OCI-LY1 (cell line): ENCODE results near the gene ANK3.

Experiments used
- H2AFZ ChIP-seq: fragments of 200-600 bp; sonication (generic), shearing (Covaris generic); 2 replicates; pipeline ENCODE4 v1.6.0; 2014; ENCODE audit warnings: antibody characterized with exemption, mild to moderate bottlenecking, low read length
- H3F3A ChIP-seq: fragments of 200-600 bp; sonication (generic), shearing (Covaris generic); 2 replicates; pipeline ENCODE4 v1.6.0; 2014; ENCODE audit warnings: mild to moderate bottlenecking, antibody characterized with exemption, low read length, moderate library complexity; ENCODE audit not compliant: insufficient read depth
- H3K27ac ChIP-seq: fragments of 200-600 bp; sonication (generic); 2 replicates; pipeline ENCODE4 v1.5.1; 2014; ENCODE audit warnings: low read length, mixed run types, mild to moderate bottlenecking, low read depth; ENCODE audit not compliant: poor library complexity, severe bottlenecking
- H3K27me3 ChIP-seq: fragments of 200-600 bp; sonication (generic); 2 replicates; pipeline ENCODE4 v1.6.0; 2014; ENCODE audit warnings: antibody characterized with exemption, mild to moderate bottlenecking, low read length, moderate library complexity; ENCODE audit not compliant: insufficient read depth
- H3K36me3 ChIP-seq: fragments of 200-600 bp; sonication (generic); 2 replicates; pipeline ENCODE4 v1.6.1; 2014; ENCODE audit warnings: mild to moderate bottlenecking, antibody characterized with exemption, low read length, moderate library complexity, mixed read lengths; ENCODE audit not compliant: insufficient read depth
- H3K4me1 ChIP-seq: fragments of 200-600 bp; sonication (generic); 2 replicates; pipeline ENCODE4 v1.5.1; 2014; ENCODE audit warnings: mild to moderate bottlenecking, low read length, moderate library complexity; ENCODE audit not compliant: insufficient read depth, severe bottlenecking
- H3K4me2 ChIP-seq: fragments of 200-600 bp; sonication (generic), shearing (Covaris generic); 2 replicates; pipeline ENCODE4 v1.6.1; 2014; ENCODE audit warnings: low read length
- H3K4me3 ChIP-seq: fragments of 200-600 bp; sonication (generic); 2 replicates; pipeline ENCODE4 v1.5.1; 2014; ENCODE audit warnings: low read length, low read depth, mild to moderate bottlenecking, mixed read lengths; ENCODE audit not compliant: poor library complexity, severe bottlenecking
- H3K79me2 ChIP-seq: fragments of 200-600 bp; shearing (Covaris generic); 2 replicates; pipeline ENCODE4 v1.6.1; 2016; ENCODE audit warnings: mixed run types, low read length, mixed read lengths; ENCODE audit not compliant: insufficient read depth
- H3K9ac ChIP-seq: fragments of 200-600 bp; sonication (generic), shearing (Covaris generic); 2 replicates; pipeline ENCODE4 v1.6.1; 2014; ENCODE audit warnings: mild to moderate bottlenecking, low read length, mixed read lengths
- H3K9me2 ChIP-seq: fragments of 200-600 bp; sonication (generic), shearing (Covaris generic); 2 replicates; pipeline ENCODE4 v1.6.1; 2014; ENCODE audit warnings: low read depth, mild to moderate bottlenecking, low read length, mixed read lengths
- H3K9me3 ChIP-seq: fragments of 200-600 bp; shearing (Covaris generic); 2 replicates; pipeline ENCODE4 v1.6.1; 2014; ENCODE audit warnings: low read length, mixed read lengths
- H4K20me1 ChIP-seq: fragments of 200-600 bp; sonication (generic), shearing (Covaris generic); 2 replicates; pipeline ENCODE4 v1.6.0; 2016; ENCODE audit warnings: mild to moderate bottlenecking, low read length; ENCODE audit not compliant: insufficient read depth
- EZH2 ChIP-seq: fragments of 200-600 bp; sonication (generic), shearing (Covaris generic); IDR thresholded peaks from 2 replicates; pipeline ENCODE4 v1.8.0; 2017; ENCODE audit warnings: borderline replicate concordance, mixed run types, mild to moderate bottlenecking, antibody characterized with exemption, low read length, moderate library complexity, mixed read lengths
- TF ChIP-seq, protein P1 (sequence below): fragments of 200-600 bp; sonication (generic), shearing (Covaris generic); IDR thresholded peaks from 2 replicates; pipeline ENCODE4 v1.5.1; 2017; ENCODE audit warnings: mild to moderate bottlenecking, antibody characterized with exemption, low read length, moderate library complexity, mixed read lengths

Gene ANK3

DNA sequence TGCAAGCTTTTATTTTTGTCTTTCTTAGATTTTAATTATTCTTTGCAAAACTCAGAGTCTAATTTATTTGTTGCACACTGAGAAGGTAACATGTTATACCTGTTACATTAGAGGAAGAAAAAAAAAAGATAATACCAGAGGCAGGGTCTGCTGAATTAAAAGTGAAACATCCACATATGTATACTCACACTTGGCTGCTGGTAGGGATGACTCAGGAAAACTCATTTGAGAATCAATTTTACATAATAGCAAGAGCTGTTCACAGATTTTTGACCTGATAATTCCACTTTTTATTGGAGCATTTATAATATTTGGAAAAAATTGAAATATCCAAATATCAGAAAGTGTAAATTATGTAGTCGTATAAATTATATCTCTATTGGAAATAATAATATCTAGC is 405.3 kb downstream of the ANK3 start:
- Histone ChIP-seq H3K9ac (no peak overlapping the region), H3K9me3 (no peaks in the 10 kb centered on the region), H3K27ac (no peak overlapping the region), H2AFZ (no peak overlapping the region), H3K4me1 (peaks cover 15% of the 10 kb centered on the region), H3K79me2 (no peaks in the 10 kb centered on the region), H3K36me3 (no peaks in the 10 kb centered on the region), H4K20me1 (no peaks in the 10 kb centered on the region), H3K9me2 (no peaks in the 10 kb centered on the region), H3K4me2 (no peak overlapping the region), H3K27me3 (no peaks in the 10 kb centered on the region), H3F3A (no peaks in the 10 kb centered on the region), H3K4me3 (no peak overlapping the region)
- no peak for TF ChIP-seq EZH2
- TF ChIP-seq, protein P1, sequence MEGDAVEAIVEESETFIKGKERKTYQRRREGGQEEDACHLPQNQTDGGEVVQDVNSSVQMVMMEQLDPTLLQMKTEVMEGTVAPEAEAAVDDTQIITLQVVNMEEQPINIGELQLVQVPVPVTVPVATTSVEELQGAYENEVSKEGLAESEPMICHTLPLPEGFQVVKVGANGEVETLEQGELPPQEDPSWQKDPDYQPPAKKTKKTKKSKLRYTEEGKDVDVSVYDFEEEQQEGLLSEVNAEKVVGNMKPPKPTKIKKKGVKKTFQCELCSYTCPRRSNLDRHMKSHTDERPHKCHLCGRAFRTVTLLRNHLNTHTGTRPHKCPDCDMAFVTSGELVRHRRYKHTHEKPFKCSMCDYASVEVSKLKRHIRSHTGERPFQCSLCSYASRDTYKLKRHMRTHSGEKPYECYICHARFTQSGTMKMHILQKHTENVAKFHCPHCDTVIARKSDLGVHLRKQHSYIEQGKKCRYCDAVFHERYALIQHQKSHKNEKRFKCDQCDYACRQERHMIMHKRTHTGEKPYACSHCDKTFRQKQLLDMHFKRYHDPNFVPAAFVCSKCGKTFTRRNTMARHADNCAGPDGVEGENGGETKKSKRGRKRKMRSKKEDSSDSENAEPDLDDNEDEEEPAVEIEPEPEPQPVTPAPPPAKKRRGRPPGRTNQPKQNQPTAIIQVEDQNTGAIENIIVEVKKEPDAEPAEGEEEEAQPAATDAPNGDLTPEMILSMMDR = no peak

DNA sequence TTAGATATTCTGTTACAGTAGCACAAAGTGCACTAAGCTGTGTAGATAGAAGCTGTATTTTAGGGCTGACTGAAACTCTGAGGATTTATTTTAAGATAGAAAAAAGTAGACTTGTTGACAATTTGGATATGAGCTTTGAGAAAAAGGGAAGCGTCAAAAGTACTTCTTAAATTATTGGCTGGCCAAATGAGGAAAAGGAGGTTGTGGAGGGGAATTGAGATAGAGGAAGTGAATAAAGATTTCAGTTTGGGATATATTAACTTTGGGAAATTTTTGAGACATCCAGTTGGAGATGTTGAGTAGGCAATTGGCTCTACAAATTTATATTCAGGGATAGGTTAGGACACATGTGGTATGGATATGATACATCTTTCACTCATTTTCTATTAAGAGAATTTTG is 409.3 kb downstream of the ANK3 start:
- no peak overlapping the region for H3K4me3 ChIP-seq
- H3K9me3 ChIP-seq = 0 out of 2 replicates have a peak, but pooled peaks cover 3% of the 10 kb centered on the region
- H3F3A ChIP-seq = no peaks in the 10 kb centered on the region
- no peak overlapping the region for H3K27ac ChIP-seq
- H3K9me2 ChIP-seq = no peaks in the 10 kb centered on the region
- H3K9ac ChIP-seq = no peak overlapping the region
- TF ChIP-seq, protein P1 = no peak
- TF ChIP-seq EZH2 = no peak
- H3K79me2 ChIP-seq = no peaks in the 10 kb centered on the region
- no peaks in the 10 kb centered on the region for H4K20me1 ChIP-seq
- H2AFZ ChIP-seq = no peak overlapping the region
- no peaks in the 10 kb centered on the region for H3K36me3 ChIP-seq
- H3K4me1 ChIP-seq = peaks cover 15% of the 10 kb centered on the region
- H3K4me2 ChIP-seq = no peak overlapping the region
- H3K27me3 ChIP-seq = no peaks in the 10 kb centered on the region

DNA sequence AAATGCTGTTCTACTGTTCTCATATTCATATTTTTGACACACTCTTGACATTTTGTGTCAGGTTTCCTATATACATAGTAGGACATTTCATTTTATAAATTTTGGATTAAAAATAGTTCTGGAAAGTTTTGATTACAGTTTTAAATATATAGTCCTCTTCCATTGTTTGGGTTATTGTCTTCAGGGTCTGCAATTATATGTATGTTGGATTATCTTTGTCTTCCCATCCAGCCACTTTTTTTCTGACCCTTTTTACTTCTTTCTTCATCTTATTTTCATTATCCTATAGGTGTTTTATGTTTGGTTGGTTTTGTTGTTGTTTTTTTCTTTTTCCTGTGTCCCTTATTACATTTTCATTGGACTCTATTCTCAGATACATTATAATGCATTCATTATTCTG is 412.2 kb downstream of the ANK3 start:
- Histone ChIP-seq H4K20me1 (no peaks in the 10 kb centered on the region), H3K4me2 (no peak overlapping the region), H3K4me1 (no peaks in the 10 kb centered on the region), H2AFZ (no peak overlapping the region), H3K9me3 (0 out of 2 replicates have a peak, but pooled peaks cover 3% of the 10 kb centered on the region), H3K4me3 (no peak overlapping the region), H3F3A (no peaks in the 10 kb centered on the region), H3K79me2 (no peaks in the 10 kb centered on the region), H3K27me3 (no peaks in the 10 kb centered on the region), H3K27ac (no peak overlapping the region), H3K36me3 (no peaks in the 10 kb centered on the region), H3K9me2 (no peaks in the 10 kb centered on the region), H3K9ac (no peak overlapping the region)
- TF ChIP-seq EZH2 = no peak
- TF ChIP-seq, protein P1 = no peak
